ENCODE results near the gene GPR183.

The GPR183 gene

GRCh38 chr13:99287551-99287950, 19.6 kb downstream of the GPR183 start:
- no peak for TF ChIP-seq FOXP2 (optimal IDR thresholded peaks at IDR 0.05; ENCODE audit: borderline replicate concordance, extremely low read depth, extremely low read length, insufficient read depth)
- TF ChIP-seq REST (IDR thresholded peaks at IDR 0.05; ENCODE audit: insufficient read depth in 1 of 2, low read depth in 2 of 2, low read length in 2 of 2), result no peak
- TF ChIP-seq SIN3A (IDR thresholded peaks at IDR 0.05; ENCODE audit: borderline replicate concordance, insufficient read depth, low read length), result no peak
- TF ChIP-seq TAF1 (IDR thresholded peaks at IDR 0.05; ENCODE audit: borderline replicate concordance, insufficient read depth, low read length), result no peak
- no peak for TF ChIP-seq POLR2AphosphoS5 (IDR thresholded peaks at IDR 0.05; ENCODE audit: low read depth, low read length)

- no peak for TF ChIP-seq SIN3A (IDR thresholded peaks at IDR 0.05; ENCODE audit: borderline replicate concordance, insufficient read depth, low read length)
Observed at GRCh38 chr13:99285432-99286182, 21.6 kb downstream of the GPR183 start.

GRCh38 chr13:99282264-99283231, 24.7 kb downstream of the GPR183 start:
- no peak for TF ChIP-seq POLR2AphosphoS5 (IDR thresholded peaks at IDR 0.05; ENCODE audit: low read depth, low read length)
- no peak for TF ChIP-seq REST (IDR thresholded peaks at IDR 0.05; ENCODE audit: insufficient read depth in 1 of 2, low read depth in 2 of 2, low read length in 2 of 2)
- no peak for TF ChIP-seq SIN3A (IDR thresholded peaks at IDR 0.05; ENCODE audit: borderline replicate concordance, insufficient read depth, low read length)
- TF ChIP-seq FOXP2 (optimal IDR thresholded peaks at IDR 0.05; ENCODE audit: borderline replicate concordance, extremely low read depth, extremely low read length, insufficient read depth), result no peak
- no peak for TF ChIP-seq TAF1 (IDR thresholded peaks at IDR 0.05; ENCODE audit: borderline replicate concordance, insufficient read depth, low read length)

GRCh38 chr13:99281811-99282263, 25.4 kb downstream of the GPR183 start:
- TF ChIP-seq TAF1 (IDR thresholded peaks at IDR 0.05; ENCODE audit: borderline replicate concordance, insufficient read depth, low read length), result no peak
- TF ChIP-seq POLR2AphosphoS5 (IDR thresholded peaks at IDR 0.05; ENCODE audit: low read depth, low read length), result no peak
- TF ChIP-seq SIN3A (IDR thresholded peaks at IDR 0.05; ENCODE audit: borderline replicate concordance, insufficient read depth, low read length), result no peak
- no peak for TF ChIP-seq REST (IDR thresholded peaks at IDR 0.05; ENCODE audit: insufficient read depth in 1 of 2, low read depth in 2 of 2, low read length in 2 of 2)
- no peak for TF ChIP-seq FOXP2 (optimal IDR thresholded peaks at IDR 0.05; ENCODE audit: borderline replicate concordance, extremely low read depth, extremely low read length, insufficient read depth)

GRCh38 chr13:99280166-99280565, 27.0 kb downstream of the GPR183 start:
- TF ChIP-seq FOXP2 (optimal IDR thresholded peaks at IDR 0.05; ENCODE audit: borderline replicate concordance, extremely low read depth, extremely low read length, insufficient read depth) (no peak), SIN3A (IDR thresholded peaks at IDR 0.05; ENCODE audit: borderline replicate concordance, insufficient read depth, low read length) (no peak), REST (IDR thresholded peaks at IDR 0.05; ENCODE audit: insufficient read depth in 1 of 2, low read depth in 2 of 2, low read length in 2 of 2) (no peak), POLR2AphosphoS5 (IDR thresholded peaks at IDR 0.05; ENCODE audit: low read depth, low read length) (no peak), TAF1 (IDR thresholded peaks at IDR 0.05; ENCODE audit: borderline replicate concordance, insufficient read depth, low read length) (no peak)

Measured in PFSK-1 (cell line).